Tibial nerve (tissue), 4 donors: ENCODE measurements around the gene BMP2K.

Source experiments
- EP300 ChIP-seq, 2 donors: sonication (generic); formaldehyde crosslinking; IDR thresholded peaks; one replicate each; pipeline ENCODE4 v1.6.1; 2017; ENCODE audit warnings: antibody characterized with exemption in 2 of 2, mild to moderate bottlenecking in 1 of 2
- TF ChIP-seq, protein P1 (sequence below), 5 experiments: fragments of 200-600 bp in 3 of 5; fragments of 450-650 bp in 2 of 5; sonication (generic) in 3 of 5; IDR thresholded peaks; one replicate each; pipeline ENCODE4 v1.5.1; 2016 to 2019; ENCODE audit warnings: antibody characterized with exemption in 5 of 5, mild to moderate bottlenecking in 3 of 5, moderate library complexity in 2 of 5

DNA sequence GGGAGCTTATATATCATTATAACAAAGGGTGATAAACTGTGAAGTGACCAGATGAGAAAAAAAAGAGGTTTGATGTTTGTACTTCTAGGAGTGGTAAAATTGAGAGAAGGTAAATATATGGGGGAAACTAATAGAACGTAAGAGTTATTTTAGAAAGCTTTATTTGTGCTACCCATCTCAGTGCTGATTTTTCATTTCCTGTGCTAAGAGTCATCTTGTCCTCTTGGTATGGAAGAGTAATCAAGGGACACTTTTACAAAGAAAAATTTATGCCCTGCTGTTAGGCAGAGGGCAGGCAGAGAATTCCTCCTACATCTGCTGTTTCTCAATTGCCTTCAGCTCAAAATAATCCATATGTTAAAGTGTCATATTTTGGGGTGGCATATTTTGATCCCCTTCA, 49.6 kb upstream of the BMP2K start:
- TF ChIP-seq, protein P1, sequence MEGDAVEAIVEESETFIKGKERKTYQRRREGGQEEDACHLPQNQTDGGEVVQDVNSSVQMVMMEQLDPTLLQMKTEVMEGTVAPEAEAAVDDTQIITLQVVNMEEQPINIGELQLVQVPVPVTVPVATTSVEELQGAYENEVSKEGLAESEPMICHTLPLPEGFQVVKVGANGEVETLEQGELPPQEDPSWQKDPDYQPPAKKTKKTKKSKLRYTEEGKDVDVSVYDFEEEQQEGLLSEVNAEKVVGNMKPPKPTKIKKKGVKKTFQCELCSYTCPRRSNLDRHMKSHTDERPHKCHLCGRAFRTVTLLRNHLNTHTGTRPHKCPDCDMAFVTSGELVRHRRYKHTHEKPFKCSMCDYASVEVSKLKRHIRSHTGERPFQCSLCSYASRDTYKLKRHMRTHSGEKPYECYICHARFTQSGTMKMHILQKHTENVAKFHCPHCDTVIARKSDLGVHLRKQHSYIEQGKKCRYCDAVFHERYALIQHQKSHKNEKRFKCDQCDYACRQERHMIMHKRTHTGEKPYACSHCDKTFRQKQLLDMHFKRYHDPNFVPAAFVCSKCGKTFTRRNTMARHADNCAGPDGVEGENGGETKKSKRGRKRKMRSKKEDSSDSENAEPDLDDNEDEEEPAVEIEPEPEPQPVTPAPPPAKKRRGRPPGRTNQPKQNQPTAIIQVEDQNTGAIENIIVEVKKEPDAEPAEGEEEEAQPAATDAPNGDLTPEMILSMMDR (IDR thresholded peaks at IDR 0.05), result no peak
- no peak for TF ChIP-seq EP300 (IDR thresholded peaks at IDR 0.05)
